GM19397 (cell line): ENCODE data around the gene PAXX.
"Not testable (repeated sequence)": the region's sequence is repeated elsewhere in the genome, so short reads cannot be mapped to it uniquely, and the experiment has no call there.

ENCODE experiments used
- ATAC-seq: cut with Tn5 transposase; IDR thresholded peaks from one replicate; pipeline ENCODE4 v1.9.1; 2021; ENCODE audit warnings: mild to moderate bottlenecking, moderate library complexity; ENCODE audit not compliant: unreplicated experiment

Gene PAXX

GRCh38 chr9:137029058-137029936, 37.1 kb downstream of the PAXX start:
- ATAC-seq = no peak

- ATAC-seq = no peak
Measured at GRCh38 chr9:137030006-137030405, 37.8 kb downstream of the PAXX start.

- ATAC-seq = no peak
Measured at GRCh38 chr9:137030538-137031527, 38.6 kb downstream of the PAXX start.

GRCh38 chr9:137031904-137032640, 39.9 kb downstream of the PAXX start, which contains the start of gene FUT7:
Gene FUT7 (minus strand): TSS chr9:137032088. CDS start chr9:137031991, 97 bp downstream.
- ATAC-seq = no peak

- ATAC-seq = no peak
Measured at GRCh38 chr9:137032858-137033257, 40.6 kb downstream of the PAXX start.

- ATAC-seq = not testable (repeated sequence)
Measured at GRCh38 chr9:137033481-137033880, 41.3 kb downstream of the PAXX start.

- no peak for ATAC-seq
Measured at GRCh38 chr9:137034039-137034708, 42.0 kb downstream of the PAXX start.

GRCh38 chr9:137034709-137035506, 42.7 kb downstream of the PAXX start:
- ATAC-seq = peak; percentile 48

- ATAC-seq = no peak
Measured at GRCh38 chr9:137035507-137035834, 43.2 kb downstream of the PAXX start.

GRCh38 chr9:137035937-137036336, 43.7 kb downstream of the PAXX start:
- ATAC-seq = no peak

- no peak for ATAC-seq
Measured at GRCh38 chr9:137037035-137037434, 44.8 kb downstream of the PAXX start.

- no peak for ATAC-seq
Measured at GRCh38 chr9:137037483-137037882, 45.3 kb downstream of the PAXX start.

GRCh38 chr9:137038916-137039315, 46.7 kb downstream of the PAXX start:
- ATAC-seq = no peak

- no peak for ATAC-seq
Measured at GRCh38 chr9:137039611-137040366, 47.6 kb downstream of the PAXX start.

- no peak for ATAC-seq
Measured at GRCh38 chr9:137040568-137040967, 48.3 kb downstream of the PAXX start.

GRCh38 chr9:137041124-137041523, 48.9 kb downstream of the PAXX start:
- no peak for ATAC-seq

- ATAC-seq = no peak
Measured at GRCh38 chr9:137042751-137043727, 50.8 kb downstream of the PAXX start.
